Endometrial microvascular endothelial cells (primary cell): ENCODE measurements around the gene RAB8B. TPM values are rescaled to one million over a fixed set of nuclear protein-coding genes. Genes with fewer than 3 reads are reported as not detected.
"Not testable (repeated sequence)": the region's sequence is repeated elsewhere in the genome, so short reads cannot be mapped to it uniquely, and the experiment has no call there.

Source experiments
- in situ Hi-C: cut with HindIII; loops from 2 replicates; pipeline ENCODE4 v1.10.0; 2017; ENCODE audit warnings: low sequenced_read_pairs, low pct_unique_long_range_greater_than_20kb; ENCODE audit errors: inconsistent ontology term
- total RNA-seq: library from RNA; depleted of rRNA; stranded (reverse); fragments of >200 nt; gene quantifications from one replicate; pipeline ENCODE4 v1.2.3, GENCODE V29; 2015; ENCODE audit errors: inconsistent ontology term

Gene RAB8B
- total RNA-seq, 1 donor from 2014 or later, result 35.9 TPM

- in situ Hi-C loops, result no loop called here
These were observed 41.8 kb downstream of the RAB8B start for GRCh38 chr15:63231206-63231605.

- in situ Hi-C loops, result no loop called here
These were observed 42.3 kb downstream of the RAB8B start for GRCh38 chr15:63231706-63232105.

- in situ Hi-C loops, result no loop called here
These were observed 43.0 kb downstream of the RAB8B start for GRCh38 chr15:63232405-63232804.

- in situ Hi-C loops, result no loop called here
These were observed 43.5 kb downstream of the RAB8B start for GRCh38 chr15:63232943-63233342.

GRCh38 chr15:63233667-63234423 is 44.4 kb downstream of the RAB8B start:
- in situ Hi-C loops, result no loop called here

GRCh38 chr15:63234451-63234870 is 45.1 kb downstream of the RAB8B start:
- in situ Hi-C loops, result no loop called here

GRCh38 chr15:63236272-63236671 is 46.9 kb downstream of the RAB8B start:
- in situ Hi-C loops, result no loop called here

GRCh38 chr15:63237086-63237485 is 47.7 kb downstream of the RAB8B start:
- in situ Hi-C loops, result not testable (repeated sequence)

- in situ Hi-C loops, result no loop called here
These were observed 48.8 kb downstream of the RAB8B start for GRCh38 chr15:63238171-63238570.

GRCh38 chr15:63238796-63239195 is 49.4 kb downstream of the RAB8B start:
- in situ Hi-C loops, result no loop called here

GRCh38 chr15:63240109-63240508 is 50.7 kb downstream of the RAB8B start:
- in situ Hi-C loops, result no loop called here

GRCh38 chr15:63241316-63241715 is 51.9 kb downstream of the RAB8B start:
- in situ Hi-C loops, result no loop called here

- in situ Hi-C loops, result no loop called here
These were observed 53.7 kb downstream of the RAB8B start for GRCh38 chr15:63243101-63243500.

GRCh38 chr15:63243776-63244175 is 54.4 kb downstream of the RAB8B start:
- in situ Hi-C loops, result no loop called here

- in situ Hi-C loops, result no loop called here
These were observed 55.0 kb downstream of the RAB8B start for GRCh38 chr15:63244399-63244798.

- in situ Hi-C loops, result no loop called here
These were observed 55.7 kb downstream of the RAB8B start for GRCh38 chr15:63244976-63245645.

- in situ Hi-C loops, result no loop called here
These were observed 57.5 kb downstream of the RAB8B start for GRCh38 chr15:63246691-63247469.

- in situ Hi-C loops, result no loop called here
These were observed 61.0 kb downstream of the RAB8B start for GRCh38 chr15:63250312-63250965.

GRCh38 chr15:63251701-63252100 is 62.3 kb downstream of the RAB8B start:
- in situ Hi-C loops, result no loop called here
